ENCODE results near the gene IGFBP2.

DNA sequence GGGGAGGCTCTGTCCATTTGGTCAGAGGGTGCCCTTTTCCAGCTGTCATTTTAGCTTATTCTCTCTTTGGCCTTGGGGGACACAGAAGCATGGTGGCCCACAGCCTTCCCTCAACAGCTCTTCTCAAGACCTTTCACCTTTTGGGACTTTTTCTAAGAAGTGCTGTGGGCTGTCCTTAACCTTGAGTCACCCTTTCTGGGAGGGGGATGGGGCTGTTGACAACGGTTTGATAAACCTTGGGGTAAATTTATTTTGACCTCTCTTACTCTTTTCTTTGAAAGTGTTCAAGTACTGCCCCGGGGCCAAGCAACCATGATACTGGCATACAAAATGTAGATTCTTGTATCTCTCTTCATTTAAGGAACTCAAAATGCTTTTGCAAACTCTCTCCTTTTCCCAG lies 48.5 kb downstream of the IGFBP2 start:
- TF ChIP-seq CTCF (IDR thresholded peaks at IDR 0.05) (no peak), POLR2A (IDR thresholded peaks at IDR 0.05) (no peak)

Data from stomach (tissue), 4 donors.